K562 (cell line): Measurements from ENCODE around the gene ZNF584. TPM values are rescaled to one million over a fixed set of nuclear protein-coding genes. Genes with fewer than 3 reads are reported as not detected.

Experiments used
- CC2D1A ChIP-seq: fragments of 450-650 bp; IDR thresholded peaks from 2 replicates; pipeline ENCODE4 v1.6.1; 2017; ENCODE audit warnings: mild to moderate bottlenecking
- ELK1 ChIP-seq: sonication (generic); formaldehyde crosslinking; IDR thresholded peaks from 2 replicates; pipeline ENCODE4 v1.8.1; 2022; ENCODE audit warnings: missing genetic modification reagents
- FOXK1 ChIP-seq: sonication (generic); formaldehyde crosslinking; IDR thresholded peaks from 2 replicates; pipeline ENCODE4 v1.8.0; 2022; ENCODE audit warnings: missing genetic modification reagents, mild to moderate bottlenecking, borderline replicate concordance
- HDAC1 ChIP-seq, 2 experiments: fragments of 450-650 bp; IDR thresholded peaks; 2 replicates each; pipeline ENCODE4 v1.6.1; 2016 to 2017; ENCODE audit warnings: inconsistent platforms in 1 of 2, mild to moderate bottlenecking in 1 of 2, moderate library complexity in 1 of 2
- HOXB6 ChIP-seq: fragments of 250-450 bp; sonication (Bioruptor Pico); IDR thresholded peaks from 2 replicates; pipeline ENCODE4 v1.5.1; 2022; ENCODE audit warnings: mild to moderate bottlenecking, borderline replicate concordance
- NCOA6 ChIP-seq: fragments of 450-650 bp; IDR thresholded peaks from 2 replicates; pipeline ENCODE4 v1.6.1; 2017; ENCODE audit warnings: mild to moderate bottlenecking
- NFE2L1 ChIP-seq: fragments of 450-650 bp; IDR thresholded peaks from 2 replicates; pipeline ENCODE4 v1.6.1; 2016; ENCODE audit warnings: missing genetic modification characterization, low read depth, mild to moderate bottlenecking, missing compliant biosample characterization, moderate library complexity, borderline replicate concordance
- PKNOX1 ChIP-seq: fragments of 450-650 bp; IDR thresholded peaks from 2 replicates; pipeline ENCODE4 v1.6.1; 2016
- RAD21 ChIP-seq, 2 experiments: fragments of 250-450 bp in 1 of 2; fragments of 450-650 bp in 1 of 2; sonication (Bioruptor Pico) in 1 of 2; formaldehyde crosslinking in 1 of 2; IDR thresholded peaks in 1 of 2; conservative IDR thresholded peaks in 1 of 2; 2 replicates each; pipeline versions ENCODE4 v1.4.0 to v1.8.0; 2020 to 2022; ENCODE audit warnings: mild to moderate bottlenecking in 2 of 2, moderate library complexity in 1 of 2
- RBM17 ChIP-seq: fragments of 200-400 bp; formaldehyde crosslinking; IDR thresholded peaks from 2 replicates; pipeline ENCODE4 v1.6.1; 2017; ENCODE audit warnings: low read depth, mild to moderate bottlenecking, low read length, borderline replicate concordance
- RBM22 ChIP-seq: fragments of 200-400 bp; formaldehyde crosslinking; IDR thresholded peaks from 2 replicates; pipeline ENCODE4 v1.6.1; 2018; ENCODE audit warnings: low read length, low read depth; ENCODE audit not compliant: poor library complexity, severe bottlenecking
- SIN3A ChIP-seq, 2 experiments: fragments of 150-350 bp in 1 of 2; IDR thresholded peaks; 2 replicates each; pipeline ENCODE4 v1.6.1; 2011 to 2016; ENCODE audit warnings: borderline replicate concordance in 2 of 2, low read depth in 2 of 2, low read length in 2 of 2, mild to moderate bottlenecking in 2 of 2, moderate library complexity in 2 of 2; ENCODE audit not compliant: control insufficient read depth in 1 of 2
- TEAD4 ChIP-seq, 2 experiments: sonication (generic) in 1 of 2; formaldehyde crosslinking in 1 of 2; IDR thresholded peaks; 2 replicates each; pipeline versions ENCODE4 v1.6.1 to v1.8.0; 2012 to 2022; ENCODE audit warnings: borderline replicate concordance in 1 of 2, inconsistent platforms in 1 of 2, low read length in 1 of 2, mild to moderate bottlenecking in 1 of 2, missing genetic modification reagents in 1 of 2
- ZBTB17 ChIP-seq: fragments of 450-650 bp; formaldehyde crosslinking; IDR thresholded peaks from 2 replicates; pipeline ENCODE4 v1.4.0; 2020; ENCODE audit warnings: mild to moderate bottlenecking
- ZBTB8A ChIP-seq: fragments of 450-650 bp; IDR thresholded peaks from 2 replicates; pipeline ENCODE4 v1.6.1; 2018; ENCODE audit warnings: mild to moderate bottlenecking, moderate library complexity; ENCODE audit not compliant: partially characterized antibody
- ZNF507 ChIP-seq: conservative IDR thresholded peaks from 2 replicates; pipeline ENCODE4 v1.6.1; 2017; ENCODE audit warnings: missing genetic modification characterization, missing compliant biosample characterization
- ZNF740 ChIP-seq, 3 experiments: fragments of 200-800 bp in 1 of 3; sonication (Bioruptor generic) in 1 of 3; sonication (generic) in 1 of 3; formaldehyde crosslinking in 1 of 3; IDR thresholded peaks; 2 replicates each; pipeline versions ENCODE4 v1.6.1 to v1.8.0; 2016 to 2022; ENCODE audit warnings: mild to moderate bottlenecking in 2 of 3, missing compliant biosample characterization in 2 of 3, missing genetic modification characterization in 2 of 3, missing genetic modification reagents in 1 of 3
- ZNF75A ChIP-seq: fragments of 450-650 bp; formaldehyde crosslinking; IDR thresholded peaks from 2 replicates; pipeline ENCODE4 v1.4.0; 2020; ENCODE audit warnings: mild to moderate bottlenecking
- ZSCAN29 ChIP-seq: fragments of 450-650 bp; IDR thresholded peaks from 2 replicates; pipeline ENCODE4 v1.6.1; 2017
- polyA plus RNA-seq, 8 experiments: library from polyadenylated mRNA; depleted of rRNA in 4 of 8; stranded (reverse) in 5 of 8; unstranded in 3 of 8; fragments of >200 nt; fragmentation: Nextera tagmentation in 2 of 8; fragmentation: Illumina TruSeq in 1 of 8; extraction: Ambion mirVana in 2 of 8; extraction: Trizol in 1 of 8; gene quantifications; 2 replicates each; pipeline versions ENCODE4 v1.2.1 to v1.2.3, GENCODE V29; 2011 to 2014; ENCODE audit warnings: inconsistent platforms in 1 of 8, missing spikeins in 1 of 8
- total RNA-seq, 7 experiments: library from RNA; depleted of rRNA in 6 of 7; stranded (reverse); fragments of >200 nt in 6 of 7; fragmentation: Illumina TruSeq in 2 of 7; extraction: Trizol in 2 of 7; gene quantifications; 2 replicates each; pipeline versions ENCODE4 v1.2.1 to v1.2.3, GENCODE V29; 2011 to 2021; ENCODE audit warnings: low replicate concordance in 1 of 7
- TF ChIP-seq, protein P1 (sequence below): fragments of 250-450 bp; sonication (Bioruptor Pico); IDR thresholded peaks from 2 replicates; pipeline ENCODE4 v1.9.0; 2021; ENCODE audit warnings: mild to moderate bottlenecking, inconsistent platforms

Gene ZNF584
- total and polyA plus RNA-seq, 9 of the 15 experiments (the other 6 are each of a cell fraction or from before 2014, with no cell fraction given): 5.8 to 43.4 (median 24.6) TPM

- TF ChIP-seq RBM17: no peak
- TF ChIP-seq PKNOX1: no peak
- TF ChIP-seq NCOA6: peak; percentile 75; the same call in 1 of the 2 replicates
- TF ChIP-seq HDAC1 (IDR thresholded peaks at IDR 0.05): peak in 1 of 2 experiments; percentile 87; a peak in 2 of 4 replicates
- TF ChIP-seq RBM22: peak; percentile 89
- TF ChIP-seq ZBTB8A: no peak
- peak; percentile 22; the same call in 1 of the 2 replicates for TF ChIP-seq TEAD4 (IDR thresholded peaks at IDR 0.05; ENCODE audit: low read length)
- TF ChIP-seq TEAD4 (CRISPR knock-in tag; IDR thresholded peaks at IDR 0.05; ENCODE audit: borderline replicate concordance): no peak
- 0 out of 2 replicates have a peak, but pooled peaks have one; percentile 27 for TF ChIP-seq ZSCAN29
- no peak for TF ChIP-seq CC2D1A
- TF ChIP-seq SIN3A (IDR thresholded peaks at IDR 0.05; ENCODE audit: borderline replicate concordance in 2 of 2, control insufficient read depth in 1 of 2, low read depth in 2 of 2, low read length in 2 of 2): peak in 1 of 2 experiments; percentile 91; a peak in 3 of 4 replicates
- TF ChIP-seq, protein P1, sequence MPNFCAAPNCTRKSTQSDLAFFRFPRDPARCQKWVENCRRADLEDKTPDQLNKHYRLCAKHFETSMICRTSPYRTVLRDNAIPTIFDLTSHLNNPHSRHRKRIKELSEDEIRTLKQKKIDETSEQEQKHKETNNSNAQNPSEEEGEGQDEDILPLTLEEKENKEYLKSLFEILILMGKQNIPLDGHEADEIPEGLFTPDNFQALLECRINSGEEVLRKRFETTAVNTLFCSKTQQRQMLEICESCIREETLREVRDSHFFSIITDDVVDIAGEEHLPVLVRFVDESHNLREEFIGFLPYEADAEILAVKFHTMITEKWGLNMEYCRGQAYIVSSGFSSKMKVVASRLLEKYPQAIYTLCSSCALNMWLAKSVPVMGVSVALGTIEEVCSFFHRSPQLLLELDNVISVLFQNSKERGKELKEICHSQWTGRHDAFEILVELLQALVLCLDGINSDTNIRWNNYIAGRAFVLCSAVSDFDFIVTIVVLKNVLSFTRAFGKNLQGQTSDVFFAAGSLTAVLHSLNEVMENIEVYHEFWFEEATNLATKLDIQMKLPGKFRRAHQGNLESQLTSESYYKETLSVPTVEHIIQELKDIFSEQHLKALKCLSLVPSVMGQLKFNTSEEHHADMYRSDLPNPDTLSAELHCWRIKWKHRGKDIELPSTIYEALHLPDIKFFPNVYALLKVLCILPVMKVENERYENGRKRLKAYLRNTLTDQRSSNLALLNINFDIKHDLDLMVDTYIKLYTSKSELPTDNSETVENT (CRISPR knock-in tag): peak; percentile 52; the same call in 1 of the 2 replicates
- TF ChIP-seq ZNF740 (CRISPR knock-in tag; IDR thresholded peaks at IDR 0.05): peak; percentile 68; the same call in 1 of the 2 replicates
- TF ChIP-seq ZNF740 (tag; IDR thresholded peaks at IDR 0.05): no peak
- no peak for TF ChIP-seq ZNF507
- TF ChIP-seq NFE2L1 (tag): no peak
- TF ChIP-seq RAD21 (CRISPR knock-in tag; conservative IDR thresholded peaks at IDR 0.05 in 1 of 2, IDR thresholded peaks at IDR 0.05 in 1 of 2): peak in 1 of 2 experiments; percentile 21; a peak in 2 of 4 replicates
- TF ChIP-seq ELK1 (CRISPR knock-in tag): no peak
- 0 out of 2 replicates have a peak, but pooled peaks have one; percentile 59 for TF ChIP-seq FOXK1 (CRISPR knock-in tag)
- TF ChIP-seq ZNF75A (CRISPR knock-in tag): no peak
- no peak for TF ChIP-seq HOXB6
- TF ChIP-seq ZBTB17 (CRISPR knock-in tag): no peak
Measured at GRCh38 chr19:58408152-58409009, at the start of gene ZNF584 (continued).
